IMR-90 (cell line): ENCODE results near the gene SYCN. TPM values are rescaled to one million over a fixed set of nuclear protein-coding genes. Genes with fewer than 3 reads are reported as not detected.

Source experiments
- ATAC-seq: fragments of 200-7000 bp; cut with Tn5 transposase; 2 replicates; pipeline ENCODE4 v1.9.1; 2020; ENCODE audit warnings: low read depth, mild to moderate bottlenecking, moderate library complexity
- BruUV-seq: library from RNA; stranded (reverse); fragments of 400-500 nt; replicated peaks from 2 replicates; lab custom pipeline; 2021; lab: Mats Ljungman, UMichigan
- CTCF ChIA-PET: fragments of 300-600 bp; formaldehyde crosslinking; extraction: SDS; loops from one replicate; lab custom pipeline; 2021; ENCODE audit warnings: antibody characterized with exemption; lab: Yijun Ruan, JAX
- POLR2A ChIA-PET: fragments of 300-600 bp; sonication (Branson Sonifier 250); formaldehyde crosslinking; loops from one replicate; lab custom pipeline; 2022; ENCODE audit warnings: antibody characterized with exemption; ENCODE audit not compliant: unreplicated experiment; lab: Charles Lee
- DNase-seq: peaks from one replicate; pipeline ENCODE4 v3.0.0; 2013
- H2AFZ ChIP-seq: replicated peaks from 2 replicates; pipeline ENCODE3; 2013; ENCODE audit warnings: low read length, mild to moderate bottlenecking; ENCODE audit not compliant: poor library complexity
- H2AK5ac ChIP-seq: 2 replicates; pipeline ENCODE4 v1.6.1; 2013; ENCODE audit warnings: low read depth, low read length, inconsistent platforms
- H2AK9ac ChIP-seq: replicated peaks from 2 replicates; pipeline ENCODE3; 2013; ENCODE audit warnings: mild to moderate bottlenecking, low read depth, low read length, moderate library complexity; ENCODE audit not compliant: poor library complexity
- H2BK120ac ChIP-seq: 2 replicates; pipeline ENCODE4 v1.6.1; 2013; ENCODE audit warnings: low read depth, low read length, inconsistent platforms
- H2BK15ac ChIP-seq: 3 replicates; pipeline ENCODE4 v1.6.1; 2013; ENCODE audit warnings: low read depth, low read length, inconsistent platforms
- H2BK20ac ChIP-seq: 2 replicates; pipeline ENCODE4 v1.6.1; 2013; ENCODE audit warnings: low read depth, mild to moderate bottlenecking, inconsistent platforms, low read length, moderate library complexity
- H2BK5ac ChIP-seq: 2 replicates; pipeline ENCODE4 v1.6.1; 2013; ENCODE audit warnings: mild to moderate bottlenecking, low read depth, low read length, inconsistent platforms; ENCODE audit not compliant: poor library complexity, severe bottlenecking
- H3K14ac ChIP-seq: replicated peaks from 2 replicates; pipeline ENCODE4 v1.6.1; 2013; ENCODE audit warnings: low read depth, low read length, inconsistent platforms
- H3K18ac ChIP-seq: 2 replicates; pipeline ENCODE4 v1.6.1; 2013; ENCODE audit warnings: low read depth, low read length, control low read depth
- H3K23ac ChIP-seq: 2 replicates; pipeline ENCODE4 v1.6.1; 2013; ENCODE audit warnings: low read depth, low read length, inconsistent platforms
- H3K27ac ChIP-seq: 2 replicates; pipeline ENCODE4 v1.5.1; 2013; ENCODE audit warnings: mild to moderate bottlenecking, control low read depth, low read length; ENCODE audit not compliant: insufficient read depth
- H3K27me3 ChIP-seq: 2 replicates; pipeline ENCODE4 v1.6.1; 2013; ENCODE audit warnings: low read length; ENCODE audit not compliant: control insufficient read depth, insufficient read depth
- H3K36me3 ChIP-seq: 2 replicates; pipeline ENCODE4 v1.6.1; 2013; ENCODE audit warnings: low read length, mixed read lengths; ENCODE audit not compliant: control insufficient read depth, insufficient read depth
- H3K4ac ChIP-seq: 2 replicates; pipeline ENCODE4 v1.6.1; 2013; ENCODE audit warnings: low read depth, low read length, inconsistent platforms
- H3K4me1 ChIP-seq: 2 replicates; pipeline ENCODE4 v1.6.1; 2013; ENCODE audit warnings: low read length, mixed read lengths; ENCODE audit not compliant: control insufficient read depth, insufficient read depth
- H3K4me2 ChIP-seq: 2 replicates; pipeline ENCODE4 v1.6.1; 2013; ENCODE audit warnings: low read depth, mild to moderate bottlenecking, control low read depth, low read length, moderate library complexity
- H3K4me3 ChIP-seq: 2 replicates; pipeline ENCODE4 v1.5.1; 2013; ENCODE audit warnings: low read depth, mild to moderate bottlenecking, control low read depth, low read length, moderate library complexity; ENCODE audit not compliant: insufficient read depth
- H3K56ac ChIP-seq: 2 replicates; pipeline ENCODE4 v1.6.1; 2013; ENCODE audit warnings: low read length, inconsistent platforms; ENCODE audit not compliant: insufficient read depth; ENCODE audit errors: extremely low read depth
- H3K79me1 ChIP-seq, 2 experiments: 2 replicates each; pipeline ENCODE4 v1.6.1; 2013; ENCODE audit warnings: low read length in 2 of 2, inconsistent platforms in 1 of 2, low read depth in 1 of 2
- H3K9ac ChIP-seq: 2 replicates; pipeline ENCODE4 v1.6.1; 2013; ENCODE audit warnings: low read depth, low read length, control low read depth
- H3K9me1 ChIP-seq: 2 replicates; pipeline ENCODE4 v1.6.1; 2013; ENCODE audit warnings: low read length, inconsistent platforms; ENCODE audit not compliant: insufficient read depth
- H3K9me3 ChIP-seq: 2 replicates; pipeline ENCODE4 v1.6.1; 2013; ENCODE audit warnings: low read length; ENCODE audit not compliant: control insufficient read depth, insufficient read depth
- H4K20me1 ChIP-seq: 2 replicates; pipeline ENCODE4 v1.6.1; 2013; ENCODE audit warnings: low read length, inconsistent platforms; ENCODE audit not compliant: insufficient read depth
- H4K5ac ChIP-seq: 2 replicates; pipeline ENCODE4 v1.6.1; 2013; ENCODE audit warnings: mild to moderate bottlenecking, low read depth, low read length, control low read depth
- H4K8ac ChIP-seq, 2 experiments: 2 replicates each; pipeline ENCODE4 v1.6.1; 2013; ENCODE audit warnings: low read depth in 2 of 2, low read length in 2 of 2, control low read depth in 1 of 2, inconsistent platforms in 1 of 2
- H4K91ac ChIP-seq: 2 replicates; pipeline ENCODE4 v1.6.1; 2013; ENCODE audit warnings: low read depth, low read length, inconsistent platforms; ENCODE audit not compliant: insufficient read depth
- CEBPB ChIP-seq: IDR thresholded peaks from 2 replicates; pipeline ENCODE4 v1.6.1; 2012; ENCODE audit warnings: low read depth, low read length, improper control_type of control experiment
- FOS ChIP-seq: fragments of 150-350 bp; IDR thresholded peaks from 2 replicates; pipeline ENCODE4 v1.6.1; 2016; ENCODE audit warnings: low read depth, low read length
- MXI1 ChIP-seq: IDR thresholded peaks from 2 replicates; pipeline ENCODE4 v1.6.1; 2012; ENCODE audit warnings: low read depth, mild to moderate bottlenecking, low read length, moderate library complexity, borderline replicate concordance
- RAD21 ChIP-seq: IDR thresholded peaks from 2 replicates; pipeline ENCODE4 v1.6.1; 2012; ENCODE audit warnings: low read length, improper control_type of control experiment
- RCOR1 ChIP-seq: IDR thresholded peaks from 2 replicates; pipeline ENCODE4 v1.6.1; 2012; ENCODE audit warnings: mild to moderate bottlenecking, low read length, improper control_type of control experiment; ENCODE audit not compliant: insufficient replicate concordance
- SMC3 ChIP-seq: fragments of 150-350 bp; IDR thresholded peaks from 2 replicates; pipeline ENCODE4 v1.6.1; 2016; ENCODE audit warnings: low read depth, mild to moderate bottlenecking, antibody characterized with exemption, low read length, moderate library complexity
- WGBS, 2 experiments: methylation state at CpG; one replicate each; pipeline versions ENCODE4 v1.1.5 to v1.1.7; 2013; ENCODE audit warnings: missing lambda C conversion rate in 2 of 2; ENCODE audit not compliant: insufficient read length in 1 of 2; ENCODE audit errors: extremely low coverage in 2 of 2; 5-methylcytosine and 5-hydroxymethylcytosine counted together
- dilution Hi-C: fragments of 300-500 bp; cut with HindIII; formaldehyde crosslinking; loops from one replicate; pipeline ENCODE4 v1.14.3; 2018; ENCODE audit warnings: low sequenced_read_pairs; ENCODE audit not compliant: unreplicated experiment
- in situ Hi-C: fragments of 300-500 bp; cut with MboI; formaldehyde crosslinking; loops from 3 replicates; pipeline ENCODE4 v1.14.3; 2019; ENCODE audit warnings: low sequenced_read_pairs, inconsistent platforms, mixed read lengths
- intact Hi-C: fragments of 100-400 bp; cut with micrococcal nuclease; formaldehyde crosslinking; loops from 2 replicates; pipeline ENCODE4 v1.10.0; 2022
- polyA plus RNA-seq, 3 experiments: library from polyadenylated mRNA; depleted of rRNA; stranded (reverse); fragments of >200 nt; gene quantifications; 2 replicates each; pipeline ENCODE4 v1.2.3, GENCODE V29; 2012; ENCODE audit warnings: low replicate concordance in 1 of 3
- total RNA-seq: library from RNA; depleted of rRNA; stranded (reverse); fragments of >200 nt; gene quantifications from 2 replicates; pipeline ENCODE4 v1.2.3, GENCODE V29; 2012
- TF ChIP-seq, protein P1 (sequence below): conservative IDR thresholded peaks from 2 replicates; pipeline ENCODE4 v1.5.1; 2012; ENCODE audit warnings: mild to moderate bottlenecking, low read depth, low read length, improper control_type of control experiment

SYCN gene
- total and polyA plus RNA-seq, 2 of the 4 experiments (the other 2 are of a cell fraction) = not detected

DNA sequence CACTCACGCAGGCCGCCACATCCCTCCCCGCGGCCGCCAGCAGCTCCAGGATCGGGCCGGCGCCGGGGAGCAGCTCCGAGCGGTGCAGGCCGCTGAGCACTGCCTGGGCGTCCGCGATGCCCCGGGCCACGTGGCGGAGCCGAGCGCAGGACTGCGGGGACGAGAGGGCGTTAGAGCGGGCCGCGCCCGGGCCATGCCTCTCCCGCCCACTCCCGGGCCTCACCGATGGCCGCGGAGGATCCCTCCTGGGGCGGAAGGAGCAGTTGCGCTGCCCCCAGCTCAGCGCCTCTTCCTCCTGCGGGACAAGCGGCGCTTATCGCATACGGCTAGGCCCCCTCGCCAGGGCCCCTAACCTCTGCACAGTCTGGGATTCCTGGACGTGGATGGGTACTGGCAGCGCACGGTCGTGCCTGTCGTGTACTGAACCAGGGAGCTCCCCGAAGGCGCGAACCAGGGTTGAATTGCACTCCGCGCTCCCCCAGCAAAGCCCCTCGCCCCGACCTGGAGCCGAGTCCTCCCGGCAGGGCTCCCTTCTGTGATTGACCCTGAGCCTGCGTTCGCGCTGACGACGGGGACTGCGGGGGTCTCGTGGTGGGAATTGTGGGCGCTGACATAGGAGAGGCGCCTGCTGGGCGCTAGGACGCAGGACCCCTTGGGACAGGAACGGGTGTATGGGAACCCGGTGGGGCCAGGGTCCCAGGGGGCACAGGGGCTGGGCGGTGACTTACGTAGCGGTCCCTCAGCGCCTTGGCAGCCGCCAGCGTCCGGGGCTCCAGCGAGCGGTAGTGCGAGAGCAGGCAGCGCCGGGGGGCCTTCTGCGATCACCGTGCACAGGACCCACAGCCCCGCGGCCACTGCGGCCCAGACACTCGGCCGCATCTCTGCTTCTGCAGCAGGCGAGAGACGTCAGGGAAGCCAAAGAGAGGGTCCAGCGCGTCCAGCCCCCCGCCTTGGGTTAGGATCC lies 43.9 kb upstream of the SYCN start:
- Histone ChIP-seq H3K4me2 (no peak overlapping the region), H3K27ac (no peak overlapping the region), H3K14ac (no peak overlapping the region), H2AK9ac (no peak overlapping the region), H4K20me1 (no peaks in the 10 kb centered on the region), H4K5ac (no peak overlapping the region), H3K4me1 (no peaks in the 10 kb centered on the region), H3K56ac (no peak overlapping the region), H3K4me3 (no peak overlapping the region), H3K79me1 (no peaks in the 10 kb centered on the region), H2BK15ac (no peak overlapping the region), H2AK5ac (no peak overlapping the region), H4K91ac (no peak overlapping the region), H3K23ac (no peak overlapping the region), H3K4ac (no peak overlapping the region), H2BK5ac (no peak overlapping the region), H2BK20ac (no peak overlapping the region), H3K36me3 (no peaks in the 10 kb centered on the region), H3K9me1 (no peaks in the 10 kb centered on the region), H3K18ac (no peak overlapping the region), H4K8ac (no peak overlapping the region), H2BK120ac (no peak overlapping the region), H3K9me3 (peaks cover 2% of the 10 kb centered on the region; the same call in 1 of the 2 replicates), H2AFZ (peak overlapping the region; percentile 32), H3K9ac (no peak overlapping the region), H3K27me3 (peaks cover 47% of the 10 kb centered on the region)
- in situ Hi-C loops (no loop called here), intact Hi-C loops (no loop called here), dilution Hi-C loops (no loop called here)
- ATAC-seq (peak; percentile 78), DNase-seq (no peak)
- ChIA-PET CTCF (interaction anchor here (0.5 to 0.6 kb wide), 2 partner anchors 36 to 1980 kb away, joined by 3 to 5 read pairs; no protein-coding TSS in a partner anchor), POLR2A (no interaction called here)
- no peak for TF ChIP-seq SMC3
- TF ChIP-seq CEBPB = no peak
- TF ChIP-seq RAD21 = no peak
- no peak for TF ChIP-seq RCOR1
- TF ChIP-seq, protein P1, sequence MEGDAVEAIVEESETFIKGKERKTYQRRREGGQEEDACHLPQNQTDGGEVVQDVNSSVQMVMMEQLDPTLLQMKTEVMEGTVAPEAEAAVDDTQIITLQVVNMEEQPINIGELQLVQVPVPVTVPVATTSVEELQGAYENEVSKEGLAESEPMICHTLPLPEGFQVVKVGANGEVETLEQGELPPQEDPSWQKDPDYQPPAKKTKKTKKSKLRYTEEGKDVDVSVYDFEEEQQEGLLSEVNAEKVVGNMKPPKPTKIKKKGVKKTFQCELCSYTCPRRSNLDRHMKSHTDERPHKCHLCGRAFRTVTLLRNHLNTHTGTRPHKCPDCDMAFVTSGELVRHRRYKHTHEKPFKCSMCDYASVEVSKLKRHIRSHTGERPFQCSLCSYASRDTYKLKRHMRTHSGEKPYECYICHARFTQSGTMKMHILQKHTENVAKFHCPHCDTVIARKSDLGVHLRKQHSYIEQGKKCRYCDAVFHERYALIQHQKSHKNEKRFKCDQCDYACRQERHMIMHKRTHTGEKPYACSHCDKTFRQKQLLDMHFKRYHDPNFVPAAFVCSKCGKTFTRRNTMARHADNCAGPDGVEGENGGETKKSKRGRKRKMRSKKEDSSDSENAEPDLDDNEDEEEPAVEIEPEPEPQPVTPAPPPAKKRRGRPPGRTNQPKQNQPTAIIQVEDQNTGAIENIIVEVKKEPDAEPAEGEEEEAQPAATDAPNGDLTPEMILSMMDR = no peak
- TF ChIP-seq MXI1 = no peak
- TF ChIP-seq FOS = no peak
- 6% methylated on average over 29 of the region's 92 CpGs; no CpG with 5 or more reads in 1 of the 2 experiments for WGBS, 2 experiments
- BruUV-seq = no TSS peak
